Heart left ventricle (tissue), 16 donors: ENCODE measurements around the gene EMP1. TPM values are rescaled to one million over a fixed set of nuclear protein-coding genes. Genes with fewer than 3 reads are reported as not detected.

Source experiments
- ATAC-seq, 4 donors: fragments of 200-7000 bp; cut with Tn5 transposase; one replicate each; pipeline ENCODE4 v1.9.1; 2020 to 2022; ENCODE audit warnings: moderate library complexity in 4 of 4, mild to moderate bottlenecking in 3 of 4, moderate number of reproducible peaks in 1 of 4
- DNase-seq, 5 donors: peaks; one replicate each; pipeline ENCODE4 v3.0.0-alpha.2; 2020
- H3K27ac ChIP-seq, 12 donors: fragments of 200-600 bp; sonication (generic) in 4 of 12; one replicate each; pipeline versions ENCODE4 v1.5.0 to v1.8.0; 2016 to 2022; ENCODE audit warnings: mild to moderate bottlenecking in 2 of 12
- H3K27me3 ChIP-seq, 9 donors: fragments of 200-600 bp; sonication (generic) in 2 of 9; one replicate each; pipeline versions ENCODE4 v1.5.1 to v1.8.0; 2016 to 2022; ENCODE audit warnings: mild to moderate bottlenecking in 3 of 9
- H3K36me3 ChIP-seq, 9 donors: fragments of 200-600 bp; sonication (generic) in 2 of 9; one replicate each; pipeline versions ENCODE4 v1.5.0 to v1.8.0; 2018 to 2022; ENCODE audit warnings: mild to moderate bottlenecking in 2 of 9
- H3K4me1 ChIP-seq, 12 donors: fragments of 200-600 bp; sonication (generic) in 4 of 12; one replicate each; pipeline versions ENCODE4 v1.5.0 to v1.8.0; 2016 to 2022; ENCODE audit warnings: mild to moderate bottlenecking in 3 of 12
- H3K4me3 ChIP-seq, 12 donors: fragments of 200-600 bp; sonication (generic) in 4 of 12; one replicate each; pipeline versions ENCODE4 v1.5.0 to v1.8.0; 2017 to 2022; ENCODE audit warnings: mild to moderate bottlenecking in 9 of 12, moderate library complexity in 4 of 12
- H3K9me3 ChIP-seq, 12 donors: fragments of 200-600 bp; sonication (generic) in 4 of 12; one replicate each; pipeline versions ENCODE4 v1.5.0 to v1.8.0; 2016 to 2022; ENCODE audit warnings: mild to moderate bottlenecking in 1 of 12
- POLR2A ChIP-seq, 2 donors: fragments of 450-650 bp; IDR thresholded peaks; one replicate each; pipeline ENCODE4 v1.6.1; 2017; ENCODE audit warnings: antibody characterized with exemption in 2 of 2, mild to moderate bottlenecking in 2 of 2, moderate library complexity in 2 of 2
- WGBS, 4 donors: extraction: QIAGEN DNeasy Blood & Tissue Kit in 2 of 4; methylation state at CpG; one replicate each; pipeline versions ENCODE4 v1.1.5 to v1.1.7; 2013 to 2018; 5-methylcytosine and 5-hydroxymethylcytosine counted together
- intact Hi-C, 10 donors: fragments of 100-400 bp; cut with DNase I; formaldehyde crosslinking; loops; one replicate each; pipeline versions ENCODE4 v1.11.1 to v1.14.2; 2022
- polyA plus RNA-seq, 2 donors: library from polyadenylated mRNA; stranded (reverse); fragments of 200-250 nt; gene quantifications; one replicate each; pipeline ENCODE4 v1.2.3, GENCODE V29; 2013
- total RNA-seq, 9 donors: library from RNA; depleted of rRNA in 2 of 9; stranded (reverse); fragments of >200 nt in 2 of 9; fragmentation: NEBNext Ultra II Directional in 3 of 9; extraction: Animal tissue kit (Norgen Biotek cat#: 25700) in 3 of 9; gene quantifications; one replicate each; pipeline versions ENCODE4 v1.1.0 to v1.2.4, GENCODE V29; 2016 to 2023
- TF ChIP-seq, protein P1 (sequence below), 12 donors: fragments of 200-600 bp; sonication (generic) in 4 of 12; IDR thresholded peaks; one replicate each; pipeline versions ENCODE4 v1.5.0 to v1.8.0; 2018 to 2022; ENCODE audit warnings: antibody characterized with exemption in 12 of 12, mild to moderate bottlenecking in 5 of 12
- donor health status: ischemic (EF 13 %, LVEDD 7.1; RV severe dilation, severe dysfunction).
- donor health status: healthy with polysubstance abuse.
- donor health status: DM: no; HTN: yes; CAD: no.
- donor health status: DM: no; HTN: no; CAD: no.
- donor health status: ischemic (EF 25% LVEDD 6.9; RV normal size, moderate dysfunction).
- donor health status: ischemic (EF 25% LVEDD 5.7; RV mildly dilated, moderate dysfunction).
- donor health status: healthy.
- donor health status: DM: yes; HTN: yes; CAD: no.
- donor health status: ischemic (EF 35%, LVEDD 5.7; RV mildly dilated, moderate dysfunction).
- donor health status: nonischemic (EF 11% LVEDD 7.7; RV severe dilation, severe dysfunction).
- donor health status: DM: yes; HTN: yes; CAD: no.
- donor health status: PGD.
- donor health status: ischemic (EF 29% LVEDD 5.4; RV normal size, mild dysfunction).
- donor health status: nonischemic (EF 23%, LVEDD 6.1; RV moderate dilation, normal function).

EMP1 gene
- total and polyA plus RNA-seq, 11 donors: 16.4 to 281 (median 101) TPM

DNA sequence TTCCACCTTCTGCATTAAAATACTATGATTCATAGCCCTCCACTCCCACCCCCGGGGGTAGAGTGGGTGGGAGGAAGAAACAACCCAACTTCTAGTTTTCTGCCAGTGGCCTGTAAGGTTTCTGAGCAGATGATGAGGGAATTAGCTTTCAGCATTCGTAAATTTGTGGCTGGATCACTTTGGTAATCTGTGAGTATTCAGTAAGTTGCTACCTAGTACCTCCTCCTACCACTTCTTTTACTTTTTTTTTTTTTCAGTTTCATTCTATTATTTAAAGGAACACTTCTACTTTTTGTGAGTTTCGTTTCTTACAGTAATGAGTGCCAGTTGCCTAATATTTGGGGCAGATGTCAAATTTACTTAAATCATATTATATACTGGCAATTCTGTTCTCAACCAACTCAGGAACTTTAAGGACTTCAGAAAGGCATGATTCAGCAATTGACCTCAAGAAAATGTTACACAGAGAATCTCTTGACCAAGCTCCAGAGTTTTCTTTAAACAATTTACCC is 42.4 kb upstream of the EMP1 start:
- Histone ChIP-seq H3K36me3 (no peaks in the 10 kb centered on the region), H3K4me3 (no peak overlapping the region), H3K27me3 (no peaks in the 10 kb centered on the region), H3K4me1 (peaks cover 0 to 47% (median 5%) of the 10 kb centered on the region in 12 donors), H3K9me3 (peaks cover 0 to 5% (median 0%) of the 10 kb centered on the region in 12 donors), H3K27ac (peak overlapping the region in 3 of 12 donors; percentile 3 to 63 (median 25))
- WGBS, 4 donors: 73 to 76% (median 74%) methylated on average over 3 of the region's 3 CpGs
- peak in 1 of 4 donors; percentile 66 for ATAC-seq
- no peak for TF ChIP-seq POLR2A (IDR thresholded peaks at IDR 0.05)
- TF ChIP-seq, protein P1, sequence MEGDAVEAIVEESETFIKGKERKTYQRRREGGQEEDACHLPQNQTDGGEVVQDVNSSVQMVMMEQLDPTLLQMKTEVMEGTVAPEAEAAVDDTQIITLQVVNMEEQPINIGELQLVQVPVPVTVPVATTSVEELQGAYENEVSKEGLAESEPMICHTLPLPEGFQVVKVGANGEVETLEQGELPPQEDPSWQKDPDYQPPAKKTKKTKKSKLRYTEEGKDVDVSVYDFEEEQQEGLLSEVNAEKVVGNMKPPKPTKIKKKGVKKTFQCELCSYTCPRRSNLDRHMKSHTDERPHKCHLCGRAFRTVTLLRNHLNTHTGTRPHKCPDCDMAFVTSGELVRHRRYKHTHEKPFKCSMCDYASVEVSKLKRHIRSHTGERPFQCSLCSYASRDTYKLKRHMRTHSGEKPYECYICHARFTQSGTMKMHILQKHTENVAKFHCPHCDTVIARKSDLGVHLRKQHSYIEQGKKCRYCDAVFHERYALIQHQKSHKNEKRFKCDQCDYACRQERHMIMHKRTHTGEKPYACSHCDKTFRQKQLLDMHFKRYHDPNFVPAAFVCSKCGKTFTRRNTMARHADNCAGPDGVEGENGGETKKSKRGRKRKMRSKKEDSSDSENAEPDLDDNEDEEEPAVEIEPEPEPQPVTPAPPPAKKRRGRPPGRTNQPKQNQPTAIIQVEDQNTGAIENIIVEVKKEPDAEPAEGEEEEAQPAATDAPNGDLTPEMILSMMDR (IDR thresholded peaks at IDR 0.05): no peak
- intact Hi-C loops: loop anchor here in 3 of 10 donors (5.0 kb wide), 2 partner anchors 43 to 52 kb away; partner anchors contain the start of genes EMP1 (in 3 of the 3) and GSG1 (in 1 of the 3)
- DNase-seq: no peak

DNA sequence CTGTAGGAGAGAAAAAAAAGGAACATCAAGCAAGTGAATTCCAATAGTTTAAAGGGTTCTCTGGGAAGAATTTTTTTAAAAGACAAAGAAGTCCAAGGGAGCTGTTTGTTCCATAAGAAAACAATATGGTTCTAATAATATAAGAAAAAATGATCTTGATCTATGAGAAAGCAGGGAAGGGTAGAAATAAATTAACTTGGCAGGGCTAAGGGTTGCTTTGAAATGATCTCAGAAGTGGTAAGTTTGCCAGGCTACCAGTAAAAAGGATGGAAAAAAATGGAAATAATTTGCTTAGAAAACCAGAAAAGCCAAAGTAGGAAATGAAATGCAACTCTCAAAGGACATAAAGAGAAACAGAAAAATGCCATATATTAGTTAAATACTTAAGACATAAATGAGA is 41.7 kb upstream of the EMP1 start:
- intact Hi-C loops: loop anchor here in 3 of 10 donors (5.0 kb wide), 2 partner anchors 42 to 53 kb away; partner anchors contain the start of genes EMP1 (in 3 of the 3) and GSG1 (in 1 of the 3)
- H3K4me1 ChIP-seq: peaks cover 0 to 40% (median under 1%) of the 10 kb centered on the region in 12 donors
- no peaks in the 10 kb centered on the region for H3K36me3 ChIP-seq
- ATAC-seq (no peak), DNase-seq (no peak)
- no peak overlapping the region for H3K4me3 ChIP-seq
- H3K27ac ChIP-seq: peak overlapping the region in 1 of 12 donors; percentile 63
- no peaks in the 10 kb centered on the region for H3K27me3 ChIP-seq
- TF ChIP-seq POLR2A (IDR thresholded peaks at IDR 0.05): no peak
- TF ChIP-seq, protein P1 (IDR thresholded peaks at IDR 0.05): no peak
- peaks cover 0 to 5% (median 0%) of the 10 kb centered on the region in 12 donors for H3K9me3 ChIP-seq

DNA sequence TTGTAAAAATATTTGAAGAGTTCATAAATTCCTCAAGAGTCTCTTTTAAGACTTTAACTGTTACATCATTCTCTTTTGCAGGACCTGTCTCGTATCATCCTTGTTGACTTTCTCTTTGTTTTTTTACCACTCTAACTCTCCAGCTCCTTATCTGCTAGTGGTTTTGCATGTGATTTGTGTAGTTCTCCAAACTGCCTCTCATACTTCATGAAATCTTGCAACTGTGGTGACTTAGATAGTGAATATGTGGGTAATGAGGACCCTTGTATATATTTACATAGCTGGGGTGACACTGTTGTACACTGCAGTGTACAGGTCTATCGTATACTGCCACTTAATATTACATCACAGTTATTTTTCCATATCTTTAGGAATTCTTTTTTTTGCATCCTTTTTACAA is 40.2 kb upstream of the EMP1 start:
- intact Hi-C loops: no loop called here
- H3K27me3 ChIP-seq: no peaks in the 10 kb centered on the region
- 67 to 78% (median 69%) methylated on average over 2 of the region's 2 CpGs for WGBS, 4 donors
- ATAC-seq (no peak), DNase-seq (no peak)
- peaks cover 0 to 4% (median 0%) of the 10 kb centered on the region in 12 donors for H3K9me3 ChIP-seq
- no peak overlapping the region for H3K27ac ChIP-seq
- H3K4me1 ChIP-seq: peaks cover 0 to 36% (median 0%) of the 10 kb centered on the region in 12 donors
- H3K36me3 ChIP-seq: no peaks in the 10 kb centered on the region
- TF ChIP-seq, protein P1 (IDR thresholded peaks at IDR 0.05): no peak
- no peak for TF ChIP-seq POLR2A (IDR thresholded peaks at IDR 0.05)
- no peak overlapping the region for H3K4me3 ChIP-seq

DNA sequence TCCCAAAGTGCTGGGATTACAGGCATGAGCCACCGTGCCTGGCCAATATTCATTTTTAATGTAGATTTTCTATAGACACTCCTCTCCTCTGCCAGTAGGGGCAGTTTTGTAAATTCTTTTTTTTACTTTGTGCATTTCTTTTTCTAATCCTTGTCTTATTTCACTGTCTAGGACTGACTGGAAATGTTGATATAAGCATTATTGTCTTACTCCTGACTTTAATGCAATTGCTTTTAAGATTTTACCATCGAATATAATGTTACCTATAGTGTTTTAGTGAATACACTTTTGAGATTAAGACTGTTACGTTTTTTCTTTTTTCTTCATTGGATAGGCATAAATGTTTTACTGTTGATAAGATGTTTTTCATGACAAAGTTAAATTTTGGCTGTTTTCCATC is 35.4 kb upstream of the EMP1 start:
- TF ChIP-seq, protein P1 (IDR thresholded peaks at IDR 0.05): peak in 1 of 12 donors; percentile 13
- TF ChIP-seq POLR2A (IDR thresholded peaks at IDR 0.05): no peak
- H3K36me3 ChIP-seq: no peaks in the 10 kb centered on the region
- DNase-seq: no peak
- intact Hi-C loops: no loop called here
- peaks cover 0 to 16% (median 9%) of the 10 kb centered on the region in 12 donors for H3K4me1 ChIP-seq
- H3K27ac ChIP-seq: no peak overlapping the region
- WGBS, 4 donors: 81 to 88% (median 87%) methylated on average over 3 of the region's 3 CpGs
- ATAC-seq: no peak
- no peak overlapping the region for H3K4me3 ChIP-seq
- H3K9me3 ChIP-seq: no peaks in the 10 kb centered on the region
- H3K27me3 ChIP-seq: no peaks in the 10 kb centered on the region
